Activated T-cell treated with anti-CD3 and anti-CD28 coated beads, Interleukin-2, amount 50 U/mL, for 72 hours (primary cell): Measurements from ENCODE around the gene MGLL. TPM values are rescaled to one million over a fixed set of nuclear protein-coding genes. Genes with fewer than 3 reads are reported as not detected.

Source experiments
- ATAC-seq, 2 donors: fragments of 150-1000 bp; cut with Tn5 transposase; replicated peaks in 1 of 2; 2 replicates each; pipeline ENCODE4 v1.10.0; 2021; ENCODE audit warnings: moderate library complexity in 2 of 2, mild to moderate bottlenecking in 1 of 2
- DNase-seq, 2 donors: peaks; one replicate each; pipeline ENCODE4 v3.0.0; 2021 to 2022; ENCODE audit warnings: mixed read lengths in 1 of 2
- H3K27ac Mint-ChIP-seq: one replicate; pipeline ENCODE4 v1.8.0; 2022; ENCODE audit warnings: mild to moderate bottlenecking, moderate library complexity, mixed read lengths
- H3K27me3 Mint-ChIP-seq: one replicate; pipeline ENCODE4 v1.8.0; 2022; ENCODE audit warnings: low read depth, mixed read lengths
- H3K36me3 Mint-ChIP-seq, 2 donors: one replicate each; pipeline ENCODE4 v1.8.0; 2022; ENCODE audit warnings: mixed read lengths in 2 of 2, mild to moderate bottlenecking in 1 of 2; ENCODE audit not compliant: insufficient read depth in 2 of 2
- H3K4me1 Mint-ChIP-seq: one replicate; pipeline ENCODE4 v1.8.0; 2022; ENCODE audit warnings: low read depth, mixed read lengths
- H3K4me3 Mint-ChIP-seq, 2 donors: one replicate each; pipeline ENCODE4 v1.8.0; 2022; ENCODE audit warnings: mild to moderate bottlenecking in 2 of 2, mixed read lengths in 2 of 2, moderate library complexity in 2 of 2
- H3K9me3 Mint-ChIP-seq, 2 donors: one replicate each; pipeline ENCODE4 v1.8.0; 2022; ENCODE audit warnings: mixed read lengths in 2 of 2
- total RNA-seq, 2 donors: library from RNA; stranded (reverse); gene quantifications; one replicate each; pipeline ENCODE4 v1.2.3, GENCODE V29; 2022

The MGLL gene
- total RNA-seq, 2 donors from 2014 or later = 1.7 to 2.3 TPM

DNA sequence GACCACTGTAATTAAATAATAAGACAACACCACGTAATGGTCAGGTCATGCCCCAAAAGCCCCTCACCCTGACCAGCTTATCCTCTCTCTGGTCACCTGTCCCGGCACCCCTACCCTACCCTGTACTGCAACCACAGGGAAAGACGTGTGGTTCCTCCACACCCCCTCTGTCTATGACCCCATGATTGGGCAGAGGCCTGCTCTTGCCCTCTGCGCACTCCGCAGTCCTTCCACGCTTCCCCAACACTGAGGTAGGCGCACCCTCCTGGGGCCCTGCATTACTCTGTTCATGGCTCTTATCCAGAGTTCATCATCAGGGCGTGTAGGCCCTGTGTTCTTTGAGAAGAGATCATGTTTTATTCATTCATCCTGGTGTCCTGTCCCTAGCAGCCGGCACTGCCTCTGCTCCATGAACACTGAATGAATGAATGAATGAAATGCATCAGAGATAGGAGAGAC is 33.8 kb downstream of the MGLL start:
- no peak overlapping the region for H3K4me3 Mint-ChIP-seq
- no peaks in the 10 kb centered on the region for H3K9me3 Mint-ChIP-seq
- H3K4me1 Mint-ChIP-seq = peaks cover 6% of the 10 kb centered on the region
- H3K36me3 Mint-ChIP-seq = no peaks in the 10 kb centered on the region
- no peak overlapping the region for H3K27ac Mint-ChIP-seq
- no peak for DNase-seq
- ATAC-seq = no peak
- H3K27me3 Mint-ChIP-seq = peaks cover 16% of the 10 kb centered on the region

DNA sequence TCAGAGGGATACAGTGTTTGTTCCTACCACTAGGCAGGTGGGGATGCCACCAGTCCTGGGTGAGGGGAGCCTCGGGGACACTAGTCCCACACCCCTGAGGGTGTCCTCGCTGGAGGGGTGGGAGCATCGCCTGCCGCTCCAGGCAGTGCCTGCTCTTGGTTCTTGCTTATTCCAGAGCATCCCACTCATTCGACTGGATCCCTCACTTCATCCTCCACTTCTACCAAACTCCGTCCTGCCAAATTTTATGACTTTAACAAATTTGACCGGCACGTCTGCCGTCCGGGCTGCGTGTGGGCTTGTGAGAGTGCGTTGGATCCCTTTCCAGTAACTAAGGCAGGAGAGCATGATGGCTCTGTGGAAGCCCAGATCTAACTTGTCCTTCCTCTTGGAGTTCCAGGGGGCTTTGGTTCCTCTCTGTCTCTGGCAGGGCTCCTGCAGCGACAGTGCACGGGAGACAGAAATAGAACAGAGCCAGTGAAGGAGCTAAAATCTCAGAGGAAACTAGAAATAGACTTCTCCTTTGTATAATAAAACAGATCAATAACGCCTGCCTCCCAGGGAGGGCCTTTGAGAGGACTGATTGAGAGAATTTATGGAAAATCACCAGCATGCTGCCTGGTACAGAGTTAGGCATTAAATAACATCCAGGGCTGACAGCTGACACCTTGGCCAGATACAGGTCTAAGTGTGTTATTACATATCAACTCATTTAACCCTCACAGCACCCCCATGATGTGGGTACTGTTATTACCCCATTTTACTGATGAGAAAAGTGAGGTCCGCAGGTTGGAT is 34.5 kb downstream of the MGLL start:
- Mint-ChIP-seq H3K27ac (no peak overlapping the region), H3K4me3 (no peak overlapping the region), H3K9me3 (no peaks in the 10 kb centered on the region), H3K36me3 (no peaks in the 10 kb centered on the region), H3K4me1 (peaks cover 6% of the 10 kb centered on the region), H3K27me3 (peaks cover 16% of the 10 kb centered on the region)
- DNase-seq (no peak), ATAC-seq (no peak)

DNA sequence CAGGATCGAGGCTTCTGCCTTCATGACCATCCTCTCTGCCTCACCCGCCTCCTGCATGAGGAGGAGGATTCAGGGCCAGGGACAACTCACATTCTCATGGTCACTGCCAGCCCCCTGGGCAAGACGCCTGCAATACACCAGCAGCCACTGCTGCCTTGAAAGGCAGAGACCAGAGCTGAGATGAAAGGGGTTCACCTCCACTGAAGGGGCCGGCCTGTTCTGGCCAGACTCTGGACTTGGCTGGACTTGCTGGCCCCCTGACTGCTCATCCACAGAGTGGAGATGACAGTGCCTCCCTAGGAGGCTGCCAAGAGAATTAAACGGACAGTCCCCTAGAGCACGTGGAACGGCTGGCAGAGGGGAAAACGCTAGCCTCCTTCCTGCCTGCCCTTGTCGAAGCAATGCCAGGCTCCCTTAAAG is 35.2 kb downstream of the MGLL start:
- Mint-ChIP-seq H3K27me3 (peaks cover 14% of the 10 kb centered on the region), H3K9me3 (no peaks in the 10 kb centered on the region), H3K4me3 (no peak overlapping the region), H3K4me1 (peaks cover 6% of the 10 kb centered on the region), H3K36me3 (no peaks in the 10 kb centered on the region), H3K27ac (no peak overlapping the region)
- no peak for ATAC-seq
- DNase-seq = no peak

GRCh38 chr3:127786353-127787070 is 35.8 kb downstream of the MGLL start:
- Mint-ChIP-seq H3K36me3 (no peaks in the 10 kb centered on the region), H3K27ac (no peak overlapping the region), H3K4me1 (peaks cover 6% of the 10 kb centered on the region), H3K9me3 (no peaks in the 10 kb centered on the region), H3K4me3 (no peak overlapping the region), H3K27me3 (peaks cover 8% of the 10 kb centered on the region)
- ATAC-seq = no peak
- no peak for DNase-seq

GRCh38 chr3:127785711-127786265 is 36.5 kb downstream of the MGLL start:
- ATAC-seq = no peak
- no peaks in the 10 kb centered on the region for H3K36me3 Mint-ChIP-seq
- H3K4me3 Mint-ChIP-seq = no peak overlapping the region
- no peak for DNase-seq
- H3K4me1 Mint-ChIP-seq = peaks cover under 1% of the 10 kb centered on the region
- no peaks in the 10 kb centered on the region for H3K9me3 Mint-ChIP-seq
- no peak overlapping the region for H3K27ac Mint-ChIP-seq
- H3K27me3 Mint-ChIP-seq = peaks cover under 1% of the 10 kb centered on the region

DNA sequence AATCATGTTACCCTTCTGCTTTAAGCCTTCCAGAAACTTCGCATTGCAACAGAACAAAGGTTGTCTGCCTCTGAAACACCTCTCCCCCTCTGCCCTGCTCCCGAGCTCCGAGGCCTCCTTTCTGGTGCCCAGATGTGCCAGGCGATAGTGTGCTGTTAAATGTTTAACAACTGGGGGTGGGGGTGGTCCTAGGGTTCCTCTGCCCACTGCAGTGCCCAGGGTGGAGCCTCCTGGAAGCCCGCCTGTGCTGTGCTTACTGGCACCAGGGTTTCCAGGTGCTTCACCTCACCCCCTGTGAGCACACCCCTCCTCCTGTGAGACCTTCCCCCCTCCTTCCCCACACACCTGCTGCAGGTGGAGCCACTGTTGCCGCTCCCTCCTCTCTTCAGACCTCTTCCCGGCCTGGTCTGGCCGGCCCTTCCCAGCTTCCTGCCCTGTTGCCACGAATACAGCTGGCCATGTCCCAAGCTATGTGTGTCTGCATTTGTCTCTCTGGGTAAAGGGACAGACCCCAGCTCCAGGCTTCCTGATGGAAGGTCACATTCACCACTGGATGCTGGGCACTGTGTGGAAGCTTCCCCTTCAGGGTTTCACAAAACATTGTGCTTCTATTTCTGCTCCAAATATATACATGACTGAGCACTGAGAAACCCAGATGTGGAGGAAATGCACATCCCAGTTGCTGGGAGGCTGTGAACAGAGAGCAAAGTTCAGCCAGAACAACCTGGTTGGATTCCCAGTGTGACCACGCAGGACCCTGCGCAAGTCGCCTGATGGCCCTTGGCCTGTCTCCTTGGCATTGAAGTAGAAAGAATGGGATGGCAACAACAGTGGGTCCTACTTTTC is 37.2 kb downstream of the MGLL start:
- Mint-ChIP-seq H3K4me3 (no peak overlapping the region), H3K9me3 (no peaks in the 10 kb centered on the region), H3K27me3 (no peaks in the 10 kb centered on the region), H3K36me3 (no peaks in the 10 kb centered on the region), H3K27ac (no peak overlapping the region), H3K4me1 (no peaks in the 10 kb centered on the region)
- ATAC-seq = no peak
- no peak for DNase-seq

DNA sequence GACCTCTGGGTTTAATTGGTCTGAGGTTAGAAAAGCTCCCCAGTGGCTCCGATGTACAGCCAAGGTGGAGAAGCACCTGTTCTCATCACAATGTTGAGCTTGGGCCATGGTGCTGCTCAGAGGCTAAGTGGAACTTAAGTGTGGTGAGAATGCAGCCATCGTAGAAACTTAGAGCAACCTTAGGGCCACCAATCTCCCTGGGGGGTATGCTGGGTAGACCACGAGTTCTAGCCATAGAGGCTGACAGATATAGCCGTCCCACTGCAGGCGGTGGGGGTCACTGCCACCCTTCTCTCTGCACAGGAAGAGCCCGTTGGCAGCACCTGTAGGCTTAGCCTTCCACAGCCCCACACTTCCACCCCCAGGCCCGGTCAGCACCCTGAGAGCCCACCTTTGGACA is 38.0 kb downstream of the MGLL start:
- no peak for ATAC-seq
- H3K36me3 Mint-ChIP-seq = no peaks in the 10 kb centered on the region
- H3K27me3 Mint-ChIP-seq = no peaks in the 10 kb centered on the region
- H3K27ac Mint-ChIP-seq = no peak overlapping the region
- peaks cover 6% of the 10 kb centered on the region for H3K4me1 Mint-ChIP-seq
- no peak for DNase-seq
- H3K4me3 Mint-ChIP-seq = no peak overlapping the region
- H3K9me3 Mint-ChIP-seq = no peaks in the 10 kb centered on the region

DNA sequence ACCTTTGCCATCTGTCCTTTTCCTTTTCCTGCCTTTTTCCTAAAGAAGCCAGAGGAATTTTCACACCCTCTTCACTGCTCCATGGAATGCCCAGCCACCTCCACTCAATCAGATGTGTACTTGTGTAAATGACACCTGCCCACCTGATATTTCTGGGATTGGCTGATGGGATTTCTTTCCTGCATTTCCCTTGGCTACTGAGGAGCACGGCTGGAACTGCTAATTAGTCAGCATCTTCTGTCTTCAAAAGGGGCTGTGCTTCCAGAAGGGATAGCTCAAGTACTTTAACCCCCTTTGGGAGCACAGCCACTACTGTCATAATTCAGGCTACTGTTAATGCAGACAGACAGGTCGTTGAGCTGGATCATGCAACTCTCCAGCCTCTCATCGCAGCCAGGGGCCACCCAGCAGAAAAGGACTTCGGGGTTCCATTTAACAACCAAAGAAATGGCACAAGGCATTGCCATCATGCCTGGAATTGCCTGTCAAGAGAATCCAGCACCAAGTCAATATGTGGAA is 38.6 kb downstream of the MGLL start:
- Mint-ChIP-seq H3K4me3 (no peak overlapping the region), H3K4me1 (peaks cover 6% of the 10 kb centered on the region), H3K36me3 (no peaks in the 10 kb centered on the region), H3K9me3 (no peaks in the 10 kb centered on the region), H3K27ac (no peak overlapping the region), H3K27me3 (no peaks in the 10 kb centered on the region)
- ATAC-seq (no peak), DNase-seq (no peak)

DNA sequence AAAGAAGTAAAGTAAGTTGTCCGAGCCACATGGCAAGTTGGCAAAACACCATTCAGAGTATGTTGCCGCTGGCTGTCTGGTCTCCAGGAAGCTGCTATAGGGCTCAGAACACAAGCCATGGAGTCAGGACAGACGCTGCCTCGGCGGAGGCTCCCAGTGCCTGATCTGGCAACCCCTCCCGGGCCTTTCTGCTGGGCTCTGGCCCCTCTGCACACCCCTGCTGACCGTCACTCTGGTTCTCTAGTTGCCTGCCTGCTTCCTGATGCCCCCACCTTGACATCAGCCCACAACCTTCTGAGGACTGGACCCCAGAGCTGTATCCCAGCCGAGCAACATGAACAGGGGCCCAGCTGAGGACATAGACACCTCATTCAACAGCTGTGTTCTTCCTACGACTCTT is 39.1 kb downstream of the MGLL start:
- no peaks in the 10 kb centered on the region for H3K9me3 Mint-ChIP-seq
- DNase-seq (no peak), ATAC-seq (no peak)
- no peak overlapping the region for H3K27ac Mint-ChIP-seq
- no peaks in the 10 kb centered on the region for H3K27me3 Mint-ChIP-seq
- peaks cover 6% of the 10 kb centered on the region for H3K4me1 Mint-ChIP-seq
- no peak overlapping the region for H3K4me3 Mint-ChIP-seq
- H3K36me3 Mint-ChIP-seq = no peaks in the 10 kb centered on the region

DNA sequence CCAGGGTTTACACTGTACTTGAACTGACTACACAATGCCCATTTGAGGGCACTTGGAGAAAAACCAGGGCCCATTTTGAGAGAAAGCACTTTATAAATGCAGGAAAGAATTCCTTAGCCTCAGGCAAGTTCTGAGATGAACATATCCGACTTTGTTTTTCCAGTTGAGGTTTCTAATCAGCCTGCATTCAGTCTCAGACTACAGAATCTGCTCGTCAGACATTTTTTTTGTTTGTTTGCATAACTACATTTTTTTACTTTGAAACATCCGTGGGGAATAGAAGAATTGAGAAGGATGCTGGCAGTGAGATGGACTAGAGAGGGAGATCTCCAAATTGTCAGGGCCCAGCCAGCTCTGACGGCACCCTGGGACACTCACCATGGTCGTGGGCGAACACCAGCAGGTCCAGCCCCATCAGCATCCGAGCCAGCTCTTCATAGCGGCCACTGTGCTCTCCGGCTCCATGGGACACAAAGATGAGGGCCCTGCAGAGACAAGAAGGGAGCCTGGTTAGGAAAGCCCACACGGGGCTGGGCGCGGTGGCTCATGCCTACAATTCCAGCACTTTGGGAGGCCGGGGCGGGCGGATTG is 40.8 kb downstream of the MGLL start:
- Mint-ChIP-seq H3K9me3 (peaks cover 0 to 6% of the 10 kb centered on the region in 2 donors), H3K4me1 (peaks cover 6% of the 10 kb centered on the region), H3K27ac (no peak overlapping the region), H3K27me3 (peaks cover 4% of the 10 kb centered on the region), H3K4me3 (no peak overlapping the region), H3K36me3 (no peaks in the 10 kb centered on the region)
- ATAC-seq = no peak
- no peak for DNase-seq

GRCh38 chr3:127780536-127781400 is 41.5 kb downstream of the MGLL start:
- ATAC-seq (no peak), DNase-seq (no peak)
- Mint-ChIP-seq H3K27ac (no peak overlapping the region), H3K4me3 (no peak overlapping the region), H3K4me1 (peaks cover 11% of the 10 kb centered on the region), H3K9me3 (peaks cover 0 to 6% of the 10 kb centered on the region in 2 donors), H3K27me3 (peaks cover 9% of the 10 kb centered on the region), H3K36me3 (no peaks in the 10 kb centered on the region)

GRCh38 chr3:127779747-127780146 is 42.6 kb downstream of the MGLL start:
- H3K4me1 Mint-ChIP-seq = peaks cover 21% of the 10 kb centered on the region
- no peak overlapping the region for H3K4me3 Mint-ChIP-seq
- peaks cover 0 to 6% of the 10 kb centered on the region in 2 donors for H3K9me3 Mint-ChIP-seq
- H3K27ac Mint-ChIP-seq = no peak overlapping the region
- ATAC-seq (peak in 1 of 2 donors; percentile 49), DNase-seq (peak in 1 of 2 donors; percentile 8)
- no peaks in the 10 kb centered on the region for H3K36me3 Mint-ChIP-seq
- peaks cover 9% of the 10 kb centered on the region for H3K27me3 Mint-ChIP-seq
